ENCODE measurements around the gene TMEM108.

The TMEM108 gene

GRCh38 chr3:133361011-133361410 is 322.8 kb downstream of the TMEM108 start:
- H2AFZ ChIP-seq (ENCODE audit: low read depth, low read length): no peak overlapping the region
- no peak for DNase-seq
- no peaks in the 10 kb centered on the region for H3K4me1 ChIP-seq (ENCODE audit: insufficient read depth, low read length)
- no peaks in the 10 kb centered on the region for H3K36me3 ChIP-seq (ENCODE audit: insufficient read depth, low read length)
- TF ChIP-seq, protein P1, sequence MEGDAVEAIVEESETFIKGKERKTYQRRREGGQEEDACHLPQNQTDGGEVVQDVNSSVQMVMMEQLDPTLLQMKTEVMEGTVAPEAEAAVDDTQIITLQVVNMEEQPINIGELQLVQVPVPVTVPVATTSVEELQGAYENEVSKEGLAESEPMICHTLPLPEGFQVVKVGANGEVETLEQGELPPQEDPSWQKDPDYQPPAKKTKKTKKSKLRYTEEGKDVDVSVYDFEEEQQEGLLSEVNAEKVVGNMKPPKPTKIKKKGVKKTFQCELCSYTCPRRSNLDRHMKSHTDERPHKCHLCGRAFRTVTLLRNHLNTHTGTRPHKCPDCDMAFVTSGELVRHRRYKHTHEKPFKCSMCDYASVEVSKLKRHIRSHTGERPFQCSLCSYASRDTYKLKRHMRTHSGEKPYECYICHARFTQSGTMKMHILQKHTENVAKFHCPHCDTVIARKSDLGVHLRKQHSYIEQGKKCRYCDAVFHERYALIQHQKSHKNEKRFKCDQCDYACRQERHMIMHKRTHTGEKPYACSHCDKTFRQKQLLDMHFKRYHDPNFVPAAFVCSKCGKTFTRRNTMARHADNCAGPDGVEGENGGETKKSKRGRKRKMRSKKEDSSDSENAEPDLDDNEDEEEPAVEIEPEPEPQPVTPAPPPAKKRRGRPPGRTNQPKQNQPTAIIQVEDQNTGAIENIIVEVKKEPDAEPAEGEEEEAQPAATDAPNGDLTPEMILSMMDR (IDR thresholded peaks at IDR 0.05; ENCODE audit: borderline replicate concordance, extremely low read depth, low read length, poor library complexity, severe bottlenecking): no peak
- no peak for TF ChIP-seq EZH2 (IDR thresholded peaks at IDR 0.05; ENCODE audit: borderline replicate concordance, low read depth, low read length, severe bottlenecking)
- H3K4me3 ChIP-seq (ENCODE audit: low read depth in 1 of 2, low read length in 2 of 2): no peak overlapping the region
- H3K4me2 ChIP-seq (ENCODE audit: insufficient read depth, low read length): no peak overlapping the region
- H3K27ac ChIP-seq (ENCODE audit: low read length): no peak overlapping the region
- ATAC-seq (ENCODE audit: insufficient read depth, low read depth): no peak
- no peaks in the 10 kb centered on the region for H3K27me3 ChIP-seq (ENCODE audit: insufficient read depth, low read length, poor library complexity)
- H3K79me2 ChIP-seq (ENCODE audit: insufficient read depth, low read length): no peaks in the 10 kb centered on the region
- H4K20me1 ChIP-seq (ENCODE audit: insufficient read depth, low read length): no peaks in the 10 kb centered on the region
- no peaks in the 10 kb centered on the region for H3K9me3 ChIP-seq (ENCODE audit: insufficient read depth, low read length, severe bottlenecking)
- H3K9ac ChIP-seq (ENCODE audit: low read depth, low read length): no peak overlapping the region

- Histone ChIP-seq H3K36me3 (ENCODE audit: insufficient read depth, low read length) (no peaks in the 10 kb centered on the region), H3K9me3 (ENCODE audit: insufficient read depth, low read length, severe bottlenecking) (no peaks in the 10 kb centered on the region), H3K4me3 (ENCODE audit: low read depth in 1 of 2, low read length in 2 of 2) (no peak overlapping the region), H3K4me2 (ENCODE audit: insufficient read depth, low read length) (no peak overlapping the region), H3K4me1 (ENCODE audit: insufficient read depth, low read length) (no peaks in the 10 kb centered on the region), H3K27me3 (ENCODE audit: insufficient read depth, low read length, poor library complexity) (no peaks in the 10 kb centered on the region), H3K9ac (ENCODE audit: low read depth, low read length) (no peak overlapping the region), H3K79me2 (ENCODE audit: insufficient read depth, low read length) (no peaks in the 10 kb centered on the region), H4K20me1 (ENCODE audit: insufficient read depth, low read length) (no peaks in the 10 kb centered on the region), H2AFZ (ENCODE audit: low read depth, low read length) (no peak overlapping the region), H3K27ac (ENCODE audit: low read length) (no peak overlapping the region)
- no peak for DNase-seq
- no peak for ATAC-seq (ENCODE audit: insufficient read depth, low read depth)
- no peak for TF ChIP-seq EZH2 (IDR thresholded peaks at IDR 0.05; ENCODE audit: borderline replicate concordance, low read depth, low read length, severe bottlenecking)
- TF ChIP-seq, protein P1 (IDR thresholded peaks at IDR 0.05; ENCODE audit: borderline replicate concordance, extremely low read depth, low read length, poor library complexity, severe bottlenecking): no peak
These were observed 323.2 kb downstream of the TMEM108 start for GRCh38 chr3:133361435-133361834.

GRCh38 chr3:133362539-133362938 is 324.3 kb downstream of the TMEM108 start:
- TF ChIP-seq, protein P1 (IDR thresholded peaks at IDR 0.05; ENCODE audit: borderline replicate concordance, extremely low read depth, low read length, poor library complexity, severe bottlenecking): no peak
- no peak for TF ChIP-seq EZH2 (IDR thresholded peaks at IDR 0.05; ENCODE audit: borderline replicate concordance, low read depth, low read length, severe bottlenecking)
- no peak overlapping the region for H2AFZ ChIP-seq (ENCODE audit: low read depth, low read length)
- no peak overlapping the region for H3K27ac ChIP-seq (ENCODE audit: low read length)
- H3K4me2 ChIP-seq (ENCODE audit: insufficient read depth, low read length): no peak overlapping the region
- no peaks in the 10 kb centered on the region for H3K79me2 ChIP-seq (ENCODE audit: insufficient read depth, low read length)
- no peak overlapping the region for H3K4me3 ChIP-seq (ENCODE audit: low read depth in 1 of 2, low read length in 2 of 2)
- no peaks in the 10 kb centered on the region for H3K9me3 ChIP-seq (ENCODE audit: insufficient read depth, low read length, severe bottlenecking)
- DNase-seq: no peak
- H3K36me3 ChIP-seq (ENCODE audit: insufficient read depth, low read length): no peaks in the 10 kb centered on the region
- no peaks in the 10 kb centered on the region for H3K4me1 ChIP-seq (ENCODE audit: insufficient read depth, low read length)
- no peaks in the 10 kb centered on the region for H3K27me3 ChIP-seq (ENCODE audit: insufficient read depth, low read length, poor library complexity)
- no peak overlapping the region for H3K9ac ChIP-seq (ENCODE audit: low read depth, low read length)
- no peaks in the 10 kb centered on the region for H4K20me1 ChIP-seq (ENCODE audit: insufficient read depth, low read length)
- no peak for ATAC-seq (ENCODE audit: insufficient read depth, low read depth)

DNA sequence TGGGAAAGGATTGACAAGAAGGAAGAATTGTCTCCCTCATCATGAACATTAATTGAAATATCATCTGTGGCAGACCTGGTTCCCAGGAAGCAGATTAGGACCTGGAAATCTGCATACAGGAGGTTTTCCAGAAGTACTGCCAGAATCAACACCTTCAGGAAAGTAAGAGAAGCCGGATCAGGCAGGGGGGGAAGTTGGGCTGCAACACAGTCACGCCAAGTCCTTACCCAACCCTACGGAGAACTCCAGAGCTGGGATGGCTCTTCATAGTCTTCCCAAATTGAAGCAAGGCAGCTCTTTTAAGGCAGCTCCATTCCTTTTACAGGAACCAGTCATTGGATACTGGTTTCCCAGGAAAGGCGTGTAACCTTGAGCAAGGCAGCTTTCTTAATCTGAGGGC is 326.5 kb downstream of the TMEM108 start:
- no peaks in the 10 kb centered on the region for H3K4me1 ChIP-seq (ENCODE audit: insufficient read depth, low read length)
- no peak for TF ChIP-seq EZH2 (IDR thresholded peaks at IDR 0.05; ENCODE audit: borderline replicate concordance, low read depth, low read length, severe bottlenecking)
- TF ChIP-seq, protein P1 (IDR thresholded peaks at IDR 0.05; ENCODE audit: borderline replicate concordance, extremely low read depth, low read length, poor library complexity, severe bottlenecking): no peak
- H4K20me1 ChIP-seq (ENCODE audit: insufficient read depth, low read length): no peaks in the 10 kb centered on the region
- no peak overlapping the region for H3K27ac ChIP-seq (ENCODE audit: low read length)
- no peaks in the 10 kb centered on the region for H3K36me3 ChIP-seq (ENCODE audit: insufficient read depth, low read length)
- H3K27me3 ChIP-seq (ENCODE audit: insufficient read depth, low read length, poor library complexity): peaks cover 4% of the 10 kb centered on the region
- no peaks in the 10 kb centered on the region for H3K79me2 ChIP-seq (ENCODE audit: insufficient read depth, low read length)
- H3K9ac ChIP-seq (ENCODE audit: low read depth, low read length): no peak overlapping the region
- no peak overlapping the region for H3K4me3 ChIP-seq (ENCODE audit: low read depth in 1 of 2, low read length in 2 of 2)
- H3K4me2 ChIP-seq (ENCODE audit: insufficient read depth, low read length): no peak overlapping the region
- DNase-seq: no peak
- no peak overlapping the region for H2AFZ ChIP-seq (ENCODE audit: low read depth, low read length)
- ATAC-seq (ENCODE audit: insufficient read depth, low read depth): no peak
- H3K9me3 ChIP-seq (ENCODE audit: insufficient read depth, low read length, severe bottlenecking): no peaks in the 10 kb centered on the region

Data from DND-41 (cell line).